Subcutaneous abdominal adipose tissue (tissue), 5 donors: Measurements from ENCODE around the gene TRPM4.
"Not testable (repeated sequence)": the region's sequence is repeated elsewhere in the genome, so short reads cannot be mapped to it uniquely, and the experiment has no call there.

ENCODE experiments used
- H3K27ac ChIP-seq: one replicate; pipeline ENCODE4 v1.7.0; 2013; ENCODE audit warnings: low read depth, mild to moderate bottlenecking, inconsistent platforms, low read length, moderate library complexity
- H3K27me3 ChIP-seq, 5 donors: one replicate each; pipeline ENCODE4 v1.7.0; 2013; ENCODE audit warnings: low read length in 5 of 5, inconsistent platforms in 1 of 5; ENCODE audit not compliant: control insufficient read depth in 5 of 5, insufficient read depth in 4 of 5
- H3K36me3 ChIP-seq, 5 donors: one replicate each; pipeline ENCODE4 v1.7.0; 2013; ENCODE audit warnings: low read length in 5 of 5; ENCODE audit not compliant: control insufficient read depth in 5 of 5, insufficient read depth in 5 of 5
- H3K4me1 ChIP-seq, 5 donors: one replicate each; pipeline ENCODE4 v1.7.0; 2013; ENCODE audit warnings: low read length in 5 of 5, mild to moderate bottlenecking in 3 of 5, moderate library complexity in 1 of 5; ENCODE audit not compliant: control insufficient read depth in 5 of 5, insufficient read depth in 5 of 5
- H3K4me3 ChIP-seq, 5 donors: one replicate each; pipeline ENCODE4 v1.7.0; 2013; ENCODE audit warnings: low read length in 5 of 5, low read depth in 1 of 5
- H3K9ac ChIP-seq, 5 donors: one replicate each; pipeline ENCODE4 v1.7.0; 2013; ENCODE audit warnings: low read length in 5 of 5, mild to moderate bottlenecking in 4 of 5, moderate library complexity in 3 of 5
- H3K9me3 ChIP-seq, 5 donors: one replicate each; pipeline ENCODE4 v1.7.0; 2013; ENCODE audit warnings: low read length in 5 of 5; ENCODE audit not compliant: control insufficient read depth in 5 of 5
- donor health status: healthy.
- donor health status: healthy.
- donor health status: healthy.
- donor health status: healthy.
- donor health status: healthy.

Gene TRPM4

GRCh38 chr19:49201042-49201441 is 43.5 kb downstream of the TRPM4 start:
- no peak overlapping the region for H3K27ac ChIP-seq
- peaks cover 0 to 53% (median 23%) of the 10 kb centered on the region in 5 donors for H3K36me3 ChIP-seq
- H3K9me3 ChIP-seq = no peaks in the 10 kb centered on the region
- H3K27me3 ChIP-seq = no peaks in the 10 kb centered on the region
- no peak overlapping the region for H3K9ac ChIP-seq
- no peak overlapping the region for H3K4me3 ChIP-seq
- peaks cover 0 to 4% (median 3%) of the 10 kb centered on the region in 5 donors for H3K4me1 ChIP-seq

- Histone ChIP-seq H3K9me3 (no peaks in the 10 kb centered on the region), H3K27ac (no peak overlapping the region), H3K4me3 (no peak overlapping the region), H3K9ac (no peak overlapping the region), H3K4me1 (peaks cover 0 to 8% (median 0%) of the 10 kb centered on the region in 5 donors), H3K27me3 (no peaks in the 10 kb centered on the region), H3K36me3 (peaks cover 0 to 38% (median 22%) of the 10 kb centered on the region in 5 donors)
Observed at GRCh38 chr19:49205114-49205513, 47.5 kb downstream of the TRPM4 start.

- H3K4me3 ChIP-seq, H3K27ac ChIP-seq: not testable (repeated sequence)
- peaks cover 0 to 24% (median 11%) of the 10 kb centered on the region in 5 donors for H3K36me3 ChIP-seq
Observed at GRCh38 chr19:49209502-49209901, 51.9 kb downstream of the TRPM4 start.

GRCh38 chr19:49210108-49210900 is 52.7 kb downstream of the TRPM4 start:
- Histone ChIP-seq H3K27me3 (no peaks in the 10 kb centered on the region), H3K36me3 (peaks cover 0 to 23% (median 11%) of the 10 kb centered on the region in 5 donors), H3K27ac (no peak overlapping the region), H3K4me1 (peaks cover 0 to 8% (median 0%) of the 10 kb centered on the region in 5 donors), H3K9me3 (no peaks in the 10 kb centered on the region), H3K9ac (no peak overlapping the region), H3K4me3 (no peak overlapping the region)

More at GRCh38 chr19:49209502-49209901, 51.9 kb downstream of the TRPM4 start:
- H3K9ac ChIP-seq, H3K27me3 ChIP-seq, H3K9me3 ChIP-seq, H3K4me1 ChIP-seq: not testable (repeated sequence)

- Histone ChIP-seq H3K36me3 (peaks cover 0 to 20% (median 11%) of the 10 kb centered on the region in 5 donors), H3K4me1 (peaks cover 0 to 8% (median 0%) of the 10 kb centered on the region in 5 donors), H3K9me3 (no peaks in the 10 kb centered on the region), H3K9ac (no peak overlapping the region), H3K27ac (no peak overlapping the region), H3K4me3 (no peak overlapping the region), H3K27me3 (no peaks in the 10 kb centered on the region)
Observed at GRCh38 chr19:49210901-49211451, 53.4 kb downstream of the TRPM4 start.

GRCh38 chr19:49212016-49212701 is 54.6 kb downstream of the TRPM4 start:
- Histone ChIP-seq H3K27me3 (no peaks in the 10 kb centered on the region), H3K4me3 (no peak overlapping the region), H3K27ac (no peak overlapping the region), H3K36me3 (peaks cover 0 to 18% (median 11%) of the 10 kb centered on the region in 5 donors), H3K4me1 (peaks cover 0 to 8% (median 0%) of the 10 kb centered on the region in 5 donors), H3K9me3 (peaks cover 0 to under 1% (median 0%) of the 10 kb centered on the region in 5 donors), H3K9ac (no peak overlapping the region)

- Histone ChIP-seq H3K9me3 (peaks cover 0 to 3% (median 0%) of the 10 kb centered on the region in 5 donors), H3K9ac (no peak overlapping the region), H3K27ac (no peak overlapping the region), H3K4me3 (no peak overlapping the region), H3K36me3 (peaks cover 0 to 18% (median 11%) of the 10 kb centered on the region in 5 donors), H3K4me1 (peaks cover 0 to 5% (median 0%) of the 10 kb centered on the region in 5 donors), H3K27me3 (no peaks in the 10 kb centered on the region)
Observed at GRCh38 chr19:49213791-49214190, 56.2 kb downstream of the TRPM4 start.

- Histone ChIP-seq H3K36me3 (peaks cover 0 to 18% (median 11%) of the 10 kb centered on the region in 5 donors), H3K4me3 (no peak overlapping the region), H3K4me1 (peaks cover 0 to 5% (median 0%) of the 10 kb centered on the region in 5 donors), H3K9me3 (peaks cover 0 to 3% (median 0%) of the 10 kb centered on the region in 5 donors), H3K27ac (no peak overlapping the region), H3K9ac (no peak overlapping the region), H3K27me3 (no peaks in the 10 kb centered on the region)
Observed at GRCh38 chr19:49214701-49215100, 57.1 kb downstream of the TRPM4 start.

- Histone ChIP-seq H3K9ac (no peak overlapping the region), H3K9me3 (peaks cover 0 to 3% (median 0%) of the 10 kb centered on the region in 5 donors), H3K36me3 (peaks cover 0 to 15% (median 6%) of the 10 kb centered on the region in 5 donors), H3K4me3 (no peak overlapping the region), H3K4me1 (peaks cover 0 to 5% (median 0%) of the 10 kb centered on the region in 5 donors), H3K27ac (no peak overlapping the region), H3K27me3 (no peaks in the 10 kb centered on the region)
Observed at GRCh38 chr19:49216071-49216470, 58.5 kb downstream of the TRPM4 start.
